ENCODE measurements around the gene XPR1. TPM values are rescaled to one million over a fixed set of nuclear protein-coding genes. Genes with fewer than 3 reads are reported as not detected.

Gene XPR1
- total RNA-seq, 6 experiments from 2014 or later, result 25.0 to 44.7 (median 34.0) TPM

GRCh38 chr1:180888870-180889269 lies 257.0 kb downstream of the XPR1 start:
- no peak for TF ChIP-seq CTCF (IDR thresholded peaks at IDR 0.05)
- no peaks in the 10 kb centered on the region for H3K27me3 Mint-ChIP-seq (ENCODE audit: insufficient read depth)
- no peak for DNase-seq
- H3K36me3 Mint-ChIP-seq (ENCODE audit: low read depth), result no peaks in the 10 kb centered on the region
- H3K9me3 Mint-ChIP-seq, result no peaks in the 10 kb centered on the region
- H3K27ac Mint-ChIP-seq, result no peak overlapping the region
- no peak overlapping the region for H3K4me3 Mint-ChIP-seq
- H3K4me1 Mint-ChIP-seq (ENCODE audit: low read depth), result no peaks in the 10 kb centered on the region

GRCh38 chr1:180889325-180889724 lies 257.5 kb downstream of the XPR1 start:
- no peaks in the 10 kb centered on the region for H3K9me3 Mint-ChIP-seq
- DNase-seq, result no peak
- no peak overlapping the region for H3K4me3 Mint-ChIP-seq
- H3K27ac Mint-ChIP-seq, result no peak overlapping the region
- peak; percentile 16; the same call in 1 of the 2 replicates for TF ChIP-seq CTCF (IDR thresholded peaks at IDR 0.05)
- H3K36me3 Mint-ChIP-seq (ENCODE audit: low read depth), result no peaks in the 10 kb centered on the region
- H3K4me1 Mint-ChIP-seq (ENCODE audit: low read depth), result no peaks in the 10 kb centered on the region
- H3K27me3 Mint-ChIP-seq (ENCODE audit: insufficient read depth), result no peaks in the 10 kb centered on the region

- no peaks in the 10 kb centered on the region; the same call in 1 of the 2 replicates for H3K27me3 Mint-ChIP-seq (ENCODE audit: insufficient read depth)
- no peak overlapping the region for H3K27ac Mint-ChIP-seq
- no peak for DNase-seq
- no peaks in the 10 kb centered on the region for H3K9me3 Mint-ChIP-seq
- no peak for TF ChIP-seq CTCF (IDR thresholded peaks at IDR 0.05)
- peaks cover 14% of the 10 kb centered on the region for H3K36me3 Mint-ChIP-seq (ENCODE audit: low read depth)
- no peak overlapping the region for H3K4me3 Mint-ChIP-seq
- H3K4me1 Mint-ChIP-seq (ENCODE audit: low read depth), result no peaks in the 10 kb centered on the region
These were observed 260.4 kb downstream of the XPR1 start for GRCh38 chr1:180892272-180892671.

- no peaks in the 10 kb centered on the region; the same call in 1 of the 2 replicates for H3K27me3 Mint-ChIP-seq (ENCODE audit: insufficient read depth)
- H3K27ac Mint-ChIP-seq, result no peak overlapping the region
- H3K4me3 Mint-ChIP-seq, result no peak overlapping the region
- TF ChIP-seq CTCF (IDR thresholded peaks at IDR 0.05), result no peak
- DNase-seq, result no peak
- peaks cover 14% of the 10 kb centered on the region for H3K36me3 Mint-ChIP-seq (ENCODE audit: low read depth)
- H3K4me1 Mint-ChIP-seq (ENCODE audit: low read depth), result no peaks in the 10 kb centered on the region
- no peaks in the 10 kb centered on the region for H3K9me3 Mint-ChIP-seq
These were observed 260.9 kb downstream of the XPR1 start for GRCh38 chr1:180892675-180893074.

GRCh38 chr1:180893614-180894013 lies 261.8 kb downstream of the XPR1 start:
- Mint-ChIP-seq H3K36me3 (ENCODE audit: low read depth) (peaks cover 14% of the 10 kb centered on the region), H3K4me1 (ENCODE audit: low read depth) (peaks cover 8% of the 10 kb centered on the region), H3K27me3 (ENCODE audit: insufficient read depth) (no peaks in the 10 kb centered on the region; the same call in 1 of the 2 replicates), H3K4me3 (no peak overlapping the region), H3K9me3 (no peaks in the 10 kb centered on the region), H3K27ac (no peak overlapping the region)
- no peak for TF ChIP-seq CTCF (IDR thresholded peaks at IDR 0.05)
- DNase-seq, result no peak

GRCh38 chr1:180896161-180896560 lies 264.3 kb downstream of the XPR1 start:
- peaks cover 14% of the 10 kb centered on the region for H3K36me3 Mint-ChIP-seq (ENCODE audit: low read depth)
- peaks cover 13% of the 10 kb centered on the region for H3K4me1 Mint-ChIP-seq (ENCODE audit: low read depth)
- H3K9me3 Mint-ChIP-seq, result no peaks in the 10 kb centered on the region
- TF ChIP-seq CTCF (IDR thresholded peaks at IDR 0.05), result no peak
- DNase-seq, result no peak
- no peak overlapping the region for H3K27ac Mint-ChIP-seq
- peaks cover 2% of the 10 kb centered on the region for H3K27me3 Mint-ChIP-seq (ENCODE audit: insufficient read depth)
- H3K4me3 Mint-ChIP-seq, result no peak overlapping the region

Data from HFFc6 (cell line).